GM21515 (cell line): ENCODE results near the gene TRIM62.
"Not testable (repeated sequence)": the region's sequence is repeated elsewhere in the genome, so short reads cannot be mapped to it uniquely, and the experiment has no call there.

Experiments
- ATAC-seq: cut with Tn5 transposase; IDR thresholded peaks from one replicate; pipeline ENCODE4 v1.9.1; 2021; ENCODE audit not compliant: unreplicated experiment

TRIM62 gene

DNA sequence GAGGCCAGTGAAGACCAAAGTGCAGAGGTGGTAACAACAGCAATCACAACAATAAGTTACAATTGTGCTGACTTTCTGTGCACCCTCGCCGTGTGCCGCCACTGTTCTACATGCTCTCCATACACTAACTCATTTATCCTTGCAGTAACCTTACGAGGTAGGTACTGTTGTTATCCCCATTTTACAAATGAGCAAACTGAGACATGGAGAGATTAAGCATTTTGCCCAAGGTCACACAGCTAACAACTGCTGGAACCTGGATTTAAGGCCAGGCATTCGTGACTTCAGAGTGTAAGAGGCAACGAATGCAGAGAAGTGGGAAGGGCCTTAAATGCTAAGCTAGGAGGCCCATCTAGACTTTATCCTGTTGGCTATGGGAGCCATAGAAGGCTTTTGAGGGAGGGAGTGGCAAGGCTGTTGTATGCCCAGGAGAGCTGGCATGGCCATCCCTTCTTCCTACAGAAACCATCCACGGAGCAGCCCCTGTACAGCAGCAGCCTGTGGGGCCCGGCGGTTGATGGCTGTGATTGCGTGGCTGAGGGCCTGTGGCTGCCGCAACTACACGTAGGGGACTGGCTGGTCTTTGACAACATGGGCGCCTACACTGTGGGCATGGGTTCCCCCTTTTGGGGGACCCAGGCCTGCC lies 64.3 kb downstream of the TRIM62 start:
- ATAC-seq, result no peak

DNA sequence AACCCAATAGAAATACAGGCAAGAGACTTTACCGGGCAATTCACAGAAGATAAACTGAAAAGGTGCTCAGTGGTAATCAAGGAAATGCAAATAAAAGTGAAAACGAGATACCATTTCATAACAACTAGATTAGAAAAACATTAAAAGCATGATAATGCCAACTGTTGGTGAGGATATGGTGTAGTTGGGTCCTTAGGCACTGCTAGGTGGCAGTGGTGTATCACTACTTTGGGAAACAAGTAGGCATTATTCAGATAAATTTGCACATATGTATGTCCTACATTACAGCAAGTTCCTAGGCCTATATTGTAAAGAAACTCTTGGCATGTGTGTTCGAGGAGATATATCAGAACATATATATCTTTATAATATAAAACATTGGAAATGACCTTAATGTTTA lies 69.9 kb downstream of the TRIM62 start:
- no peak for ATAC-seq

GRCh38 chr1:33110477-33110876 lies 71.4 kb downstream of the TRIM62 start:
- ATAC-seq, result no peak

DNA sequence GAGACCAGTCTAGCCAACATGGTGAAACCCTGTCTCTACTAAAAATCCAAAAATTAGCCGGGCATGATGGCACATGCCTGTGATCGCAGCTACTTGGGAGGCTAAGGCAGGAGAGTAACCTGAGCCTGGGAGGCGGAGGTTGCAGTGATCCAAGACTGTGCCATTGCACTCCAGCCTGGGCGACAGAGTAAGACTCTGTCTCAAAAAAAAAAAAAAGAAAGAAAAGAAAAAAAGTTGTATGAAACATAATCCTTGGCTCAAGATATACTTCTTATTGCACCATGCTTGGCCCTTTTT lies 81.8 kb downstream of the TRIM62 start:
- ATAC-seq, result not testable (repeated sequence)

DNA sequence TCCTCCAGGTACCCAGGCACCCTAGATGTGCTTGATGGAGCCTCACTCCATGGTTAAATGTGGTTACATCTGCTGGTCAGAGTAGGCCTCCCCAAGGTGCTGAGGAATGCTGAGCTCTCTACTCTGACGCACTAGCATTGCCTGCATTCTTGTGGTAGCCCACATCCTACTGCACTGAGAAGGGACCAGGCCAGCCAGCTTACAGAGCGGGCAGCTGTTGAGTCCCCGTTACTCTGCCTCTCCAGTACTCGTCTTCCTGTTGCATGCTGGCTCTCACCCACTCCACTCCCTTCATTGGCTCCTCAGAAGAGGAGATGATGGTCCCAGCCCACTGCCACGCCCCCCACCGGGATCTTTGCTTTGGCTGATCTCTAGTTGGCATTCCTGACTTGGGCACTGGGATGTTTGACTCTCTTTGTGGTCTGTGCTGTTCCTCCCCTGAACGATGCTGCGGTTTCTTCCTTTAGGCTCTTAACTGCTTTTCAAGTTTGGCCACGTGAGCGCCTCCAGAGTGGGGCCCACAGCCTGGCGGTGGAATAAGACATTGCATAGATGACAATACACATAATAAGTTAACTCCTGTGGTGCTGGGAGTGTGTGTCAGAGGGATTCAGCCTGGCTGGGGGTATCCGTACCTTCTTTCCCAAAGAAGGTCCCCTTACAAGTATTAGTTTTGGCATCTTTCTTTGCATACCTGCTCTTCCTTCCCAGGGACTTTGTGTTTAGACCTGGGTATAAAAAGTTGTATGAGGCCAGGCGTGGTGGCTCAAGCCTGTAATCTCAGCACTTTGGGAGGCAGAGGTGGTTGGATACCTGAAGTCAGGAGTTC lies 82.3 kb downstream of the TRIM62 start:
- ATAC-seq, result no peak

- no peak for ATAC-seq
These were observed 83.5 kb downstream of the TRIM62 start for GRCh38 chr1:33098371-33098770.

DNA sequence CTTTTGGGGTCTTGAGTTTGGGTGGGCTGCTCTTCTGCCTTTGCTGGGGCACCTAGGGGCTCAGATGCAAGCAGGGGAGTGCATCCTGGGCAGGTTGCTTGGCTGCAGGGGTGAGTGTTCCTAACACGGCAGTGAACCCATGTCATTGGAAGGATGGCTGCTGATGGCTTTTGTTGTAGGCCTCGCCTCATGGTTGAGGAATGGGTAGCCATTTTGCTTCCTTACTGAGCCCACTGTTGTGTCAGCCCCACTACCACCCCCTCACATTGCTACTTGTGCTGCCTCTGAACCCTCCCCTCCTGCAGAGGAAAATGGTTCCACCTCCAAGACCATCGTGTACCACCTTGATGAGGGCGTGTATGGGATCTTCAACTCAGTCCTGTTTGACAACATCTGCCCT lies 84.1 kb downstream of the TRIM62 start:
- no peak for ATAC-seq

DNA sequence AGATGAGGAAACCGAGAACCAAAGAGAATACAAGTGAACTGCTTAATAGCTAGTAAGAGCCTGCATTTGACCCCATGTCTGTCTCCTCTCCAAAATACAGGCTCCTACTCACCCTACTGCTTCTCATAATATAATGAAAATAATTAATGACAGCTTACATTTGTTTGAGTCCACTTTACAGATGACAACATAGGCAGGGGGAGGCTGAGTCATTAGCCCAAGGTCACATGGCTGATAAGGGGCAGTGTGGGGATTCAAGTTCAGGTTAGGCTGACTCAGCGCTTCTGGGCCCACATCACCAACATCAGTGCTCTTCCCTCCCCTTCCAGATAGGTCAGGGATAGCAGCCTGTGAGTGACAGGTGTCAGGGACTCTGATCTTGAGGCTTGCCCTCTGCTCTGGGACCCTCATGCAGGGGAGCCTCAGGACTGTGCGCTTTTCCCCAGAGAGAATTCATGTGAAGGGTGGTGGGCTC lies 84.7 kb downstream of the TRIM62 start:
- no peak for ATAC-seq

GRCh38 chr1:33096363-33097005 lies 85.4 kb downstream of the TRIM62 start:
- no peak for ATAC-seq
